Measurements from ENCODE around the gene BABAM1. TPM values are rescaled to one million over a fixed set of nuclear protein-coding genes. Genes with fewer than 3 reads are reported as not detected.

Gene BABAM1
- total RNA-seq, 1 experiment from 2014 or later = 146 TPM

DNA sequence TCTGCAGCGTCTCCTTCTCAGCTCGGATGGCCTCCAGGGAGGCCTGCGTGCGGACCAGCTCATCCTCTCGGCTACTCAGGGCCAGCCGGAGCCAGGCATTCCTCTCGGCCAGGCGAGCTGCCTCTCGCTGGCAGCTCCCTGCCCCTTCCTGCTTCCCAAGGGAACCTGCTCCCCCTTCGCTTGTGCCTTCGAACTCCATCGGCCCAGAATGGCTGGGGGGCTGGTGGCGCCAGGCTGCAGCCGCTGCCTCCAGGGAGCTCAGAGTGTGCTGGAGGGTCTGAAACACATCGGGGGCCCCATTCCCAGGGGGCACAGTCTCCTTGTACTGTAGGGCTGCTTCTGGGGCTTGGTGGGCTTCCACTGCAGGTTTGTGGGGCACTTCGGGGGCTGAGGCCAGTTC is 4.7 kb upstream of the BABAM1 start (continued):
- TF ChIP-seq, protein P1, sequence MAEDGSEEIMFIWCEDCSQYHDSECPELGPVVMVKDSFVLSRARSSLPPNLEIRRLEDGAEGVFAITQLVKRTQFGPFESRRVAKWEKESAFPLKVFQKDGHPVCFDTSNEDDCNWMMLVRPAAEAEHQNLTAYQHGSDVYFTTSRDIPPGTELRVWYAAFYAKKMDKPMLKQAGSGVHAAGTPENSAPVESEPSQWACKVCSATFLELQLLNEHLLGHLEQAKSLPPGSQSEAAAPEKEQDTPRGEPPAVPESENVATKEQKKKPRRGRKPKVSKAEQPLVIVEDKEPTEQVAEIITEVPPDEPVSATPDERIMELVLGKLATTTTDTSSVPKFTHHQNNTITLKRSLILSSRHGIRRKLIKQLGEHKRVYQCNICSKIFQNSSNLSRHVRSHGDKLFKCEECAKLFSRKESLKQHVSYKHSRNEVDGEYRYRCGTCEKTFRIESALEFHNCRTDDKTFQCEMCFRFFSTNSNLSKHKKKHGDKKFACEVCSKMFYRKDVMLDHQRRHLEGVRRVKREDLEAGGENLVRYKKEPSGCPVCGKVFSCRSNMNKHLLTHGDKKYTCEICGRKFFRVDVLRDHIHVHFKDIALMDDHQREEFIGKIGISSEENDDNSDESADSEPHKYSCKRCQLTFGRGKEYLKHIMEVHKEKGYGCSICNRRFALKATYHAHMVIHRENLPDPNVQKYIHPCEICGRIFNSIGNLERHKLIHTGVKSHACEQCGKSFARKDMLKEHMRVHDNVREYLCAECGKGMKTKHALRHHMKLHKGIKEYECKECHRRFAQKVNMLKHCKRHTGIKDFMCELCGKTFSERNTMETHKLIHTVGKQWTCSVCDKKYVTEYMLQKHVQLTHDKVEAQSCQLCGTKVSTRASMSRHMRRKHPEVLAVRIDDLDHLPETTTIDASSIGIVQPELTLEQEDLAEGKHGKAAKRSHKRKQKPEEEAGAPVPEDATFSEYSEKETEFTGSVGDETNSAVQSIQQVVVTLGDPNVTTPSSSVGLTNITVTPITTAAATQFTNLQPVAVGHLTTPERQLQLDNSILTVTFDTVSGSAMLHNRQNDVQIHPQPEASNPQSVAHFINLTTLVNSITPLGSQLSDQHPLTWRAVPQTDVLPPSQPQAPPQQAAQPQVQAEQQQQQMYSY (CRISPR knock-in tag; IDR thresholded peaks at IDR 0.05) = no peak
- TF ChIP-seq ZNF317 (CRISPR knock-in tag; IDR thresholded peaks at IDR 0.05; ENCODE audit: borderline replicate concordance, low read depth) (no peak), MAX (CRISPR knock-in tag; IDR thresholded peaks at IDR 0.05) (no peak), RORB (CRISPR knock-in tag; IDR thresholded peaks at IDR 0.05) (no peak), TCF7 (CRISPR knock-in tag; IDR thresholded peaks at IDR 0.05; ENCODE audit: low read depth) (no peak), TEAD1 (CRISPR knock-in tag; IDR thresholded peaks at IDR 0.05) (no peak), MYBL2 (CRISPR knock-in tag; IDR thresholded peaks at IDR 0.05) (no peak), CTCF (IDR thresholded peaks at IDR 0.05) (no peak), ZNF219 (CRISPR knock-in tag; IDR thresholded peaks at IDR 0.05; ENCODE audit: borderline replicate concordance) (no peak)
- TF ChIP-seq, protein P2, sequence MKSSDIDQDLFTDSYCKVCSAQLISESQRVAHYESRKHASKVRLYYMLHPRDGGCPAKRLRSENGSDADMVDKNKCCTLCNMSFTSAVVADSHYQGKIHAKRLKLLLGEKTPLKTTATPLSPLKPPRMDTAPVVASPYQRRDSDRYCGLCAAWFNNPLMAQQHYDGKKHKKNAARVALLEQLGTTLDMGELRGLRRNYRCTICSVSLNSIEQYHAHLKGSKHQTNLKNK (CRISPR knock-in tag; IDR thresholded peaks at IDR 0.05) = no peak

- ChIA-PET POLR2A (interaction anchor here (1.8 to 3.9 kb wide), 3 partner anchors 16 to 49 kb away, joined by 5 to 11 read pairs (median 5); partner anchors contain the start of genes OCEL1 and USE1), CTCF (interaction anchor here (0.5 to 1.8 kb wide), 5 partner anchors 9 to 59 kb away, joined by 3 to 8 read pairs (median 5); no protein-coding TSS in a partner anchor)
- Mint-ChIP-seq H3K27ac (peak overlapping the region; percentile 100), H3K4me3 (peak overlapping the region; percentile 61), H3K36me3 (peaks cover 16% of the 10 kb centered on the region), H3K27me3 (ENCODE audit: low read depth) (peaks cover 7% of the 10 kb centered on the region), H3K9me3 (peaks cover 12% of the 10 kb centered on the region), H3K4me1 (peaks cover 25% of the 10 kb centered on the region)
- TF ChIP-seq SP1 (CRISPR knock-in tag; conservative IDR thresholded peaks at IDR 0.05) = 0 out of 2 replicates have a peak, but pooled peaks have one; percentile 30
- peak; percentile 2; the same call in 1 of the 2 replicates for TF ChIP-seq FOXP4 (CRISPR knock-in tag; IDR thresholded peaks at IDR 0.05)
- TF ChIP-seq GTF2I (CRISPR knock-in tag; conservative IDR thresholded peaks at IDR 0.05) = peak; percentile 88
- TF ChIP-seq, protein P3, sequence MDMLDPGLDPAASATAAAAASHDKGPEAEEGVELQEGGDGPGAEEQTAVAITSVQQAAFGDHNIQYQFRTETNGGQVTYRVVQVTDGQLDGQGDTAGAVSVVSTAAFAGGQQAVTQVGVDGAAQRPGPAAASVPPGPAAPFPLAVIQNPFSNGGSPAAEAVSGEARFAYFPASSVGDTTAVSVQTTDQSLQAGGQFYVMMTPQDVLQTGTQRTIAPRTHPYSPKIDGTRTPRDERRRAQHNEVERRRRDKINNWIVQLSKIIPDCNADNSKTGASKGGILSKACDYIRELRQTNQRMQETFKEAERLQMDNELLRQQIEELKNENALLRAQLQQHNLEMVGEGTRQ (CRISPR knock-in tag; IDR thresholded peaks at IDR 0.05) = no peak
- TF ChIP-seq HMGA2 (CRISPR knock-in tag; IDR thresholded peaks at IDR 0.05) = no peak
- no peak for TF ChIP-seq ZNF121 (CRISPR knock-in tag; IDR thresholded peaks at IDR 0.05)
- TF ChIP-seq JUN (CRISPR knock-in tag; IDR thresholded peaks at IDR 0.05) = no peak
- no peak for ATAC-seq
- no peak for DNase-seq (ENCODE audit: low spot score)
These were observed 3.3 kb upstream of the BABAM1 start for GRCh38 chr19:17263712-17264640.

Data from WTC11 (cell line).